Neural cell (in vitro differentiated cells): Measurements from ENCODE around the gene CRTC3. TPM values are rescaled to one million over a fixed set of nuclear protein-coding genes. Genes with fewer than 3 reads are reported as not detected.

ENCODE experiments used
- H2AFZ ChIP-seq: fragments of 200-600, 300-800 bp; sonication (generic), shearing (Covaris generic); 2 replicates; pipeline ENCODE4 v1.6.0; 2014; ENCODE audit warnings: low read depth, mild to moderate bottlenecking, antibody characterized with exemption, low read length, moderate library complexity
- H3F3A ChIP-seq: fragments of 200-600 bp; shearing (Covaris generic); 2 replicates; pipeline ENCODE4 v1.6.1; 2016; ENCODE audit warnings: mild to moderate bottlenecking, moderate library complexity, mixed read lengths, antibody characterized with exemption, low read length; ENCODE audit not compliant: insufficient read depth, poor library complexity, severe bottlenecking
- H3K27ac ChIP-seq: fragments of 200-600, 300-800 bp; sonication (generic), shearing (Covaris generic); 2 replicates; pipeline ENCODE4 v1.5.1; 2014; ENCODE audit warnings: mild to moderate bottlenecking, low read length, moderate library complexity
- H3K27me3 ChIP-seq: fragments of 300-800, 200-600 bp; sonication (generic), shearing (Covaris generic); 2 replicates; pipeline ENCODE4 v1.6.0; 2014; ENCODE audit warnings: mild to moderate bottlenecking, low read depth, low read length, moderate library complexity; ENCODE audit not compliant: insufficient read depth
- H3K36me3 ChIP-seq: fragments of 300-800, 200-600 bp; sonication (generic), shearing (Covaris generic); 2 replicates; pipeline ENCODE4 v1.5.1; 2014; ENCODE audit warnings: mild to moderate bottlenecking, antibody characterized with exemption, low read length, moderate library complexity; ENCODE audit not compliant: insufficient read depth
- H3K4me2 ChIP-seq: fragments of 300-800, 200-600 bp; sonication (generic), shearing (Covaris generic); 2 replicates; pipeline ENCODE4 v1.6.0; 2014; ENCODE audit warnings: mild to moderate bottlenecking, low read length
- H3K4me3 ChIP-seq: fragments of 300-800, 200-600 bp; sonication (generic), shearing (Covaris generic); 2 replicates; pipeline ENCODE4 v1.5.1; 2014; ENCODE audit warnings: mild to moderate bottlenecking, low read length, moderate library complexity
- H3K79me2 ChIP-seq: fragments of 200-600 bp; shearing (Covaris generic); replicated peaks from 2 replicates; pipeline ENCODE4 v1.6.0; 2014; ENCODE audit warnings: mild to moderate bottlenecking, low read length, moderate library complexity; ENCODE audit not compliant: insufficient read depth
- H3K9ac ChIP-seq: fragments of 300-800, 200-600 bp; sonication (generic), shearing (Covaris generic); 2 replicates; pipeline ENCODE4 v1.6.1; 2016; ENCODE audit warnings: mild to moderate bottlenecking, low read length, mixed read lengths
- H3K9me2 ChIP-seq: fragments of 200-600 bp; shearing (Covaris generic); 2 replicates; pipeline ENCODE4 v1.6.1; 2016; ENCODE audit warnings: mild to moderate bottlenecking, low read length, mixed read lengths; ENCODE audit not compliant: insufficient read depth
- H3K9me3 ChIP-seq: fragments of 200-600, 300-800 bp; sonication (generic), shearing (Covaris generic); 2 replicates; pipeline ENCODE4 v1.6.1; 2016; ENCODE audit warnings: mild to moderate bottlenecking, mixed run types, low read length, moderate library complexity, mixed read lengths
- H4K20me1 ChIP-seq: fragments of 200-600 bp; shearing (Covaris generic); 2 replicates; pipeline ENCODE4 v1.6.1; 2016; ENCODE audit warnings: mild to moderate bottlenecking, mixed run types; ENCODE audit not compliant: insufficient read depth
- EP300 ChIP-seq: fragments of 450-650 bp; conservative IDR thresholded peaks from 2 replicates; pipeline ENCODE4 v1.6.1; 2014; ENCODE audit warnings: antibody characterized with exemption, mild to moderate bottlenecking, moderate library complexity; ENCODE audit not compliant: poor library complexity, severe bottlenecking
- EZH2 ChIP-seq: fragments of 200-600, 300-800 bp; shearing (Covaris generic), sonication (generic); IDR thresholded peaks from 2 replicates; pipeline ENCODE4 v1.6.1; 2014; ENCODE audit warnings: antibody characterized with exemption, low read length, borderline replicate concordance, mild to moderate bottlenecking; ENCODE audit not compliant: insufficient read depth, poor library complexity, severe bottlenecking
- MXI1 ChIP-seq: fragments of 450-650 bp; conservative IDR thresholded peaks from 2 replicates; pipeline ENCODE4 v1.6.1; 2014; ENCODE audit warnings: antibody characterized with exemption, mild to moderate bottlenecking; ENCODE audit not compliant: poor library complexity, severe bottlenecking
- POLR2AphosphoS5 ChIP-seq: IDR thresholded peaks from 2 replicates; pipeline ENCODE4 v1.6.1; 2012
- RAD21 ChIP-seq: fragments of 450-650 bp; conservative IDR thresholded peaks from 2 replicates; pipeline ENCODE4 v1.6.1; 2014; ENCODE audit warnings: antibody characterized with exemption, mild to moderate bottlenecking, moderate library complexity
- SMC3 ChIP-seq: fragments of 450-650 bp; conservative IDR thresholded peaks from 2 replicates; pipeline ENCODE4 v1.6.1; 2014; ENCODE audit warnings: antibody characterized with exemption, mild to moderate bottlenecking, moderate library complexity; ENCODE audit not compliant: poor library complexity
- TAF1 ChIP-seq: IDR thresholded peaks from 2 replicates; pipeline ENCODE4 v1.6.1; 2012; ENCODE audit warnings: low read depth
- polyA plus RNA-seq: library from polyadenylated mRNA; depleted of rRNA; stranded (reverse); fragments of >200 nt; gene quantifications from 2 replicates; pipeline ENCODE4 v1.2.3, GENCODE V29; 2014
- TF ChIP-seq, protein P1 (sequence below): IDR thresholded peaks from 2 replicates; pipeline ENCODE4 v1.6.1; 2012; ENCODE audit warnings: borderline replicate concordance
- TF ChIP-seq, protein P2 (sequence below): fragments of 450-650 bp; IDR thresholded peaks from 2 replicates; pipeline ENCODE4 v1.5.1; 2014; ENCODE audit warnings: antibody characterized with exemption, mild to moderate bottlenecking, moderate library complexity; ENCODE audit not compliant: poor library complexity, severe bottlenecking

The CRTC3 gene
- polyA plus RNA-seq, 1 donor from 2014 or later, result 5.5 TPM

DNA sequence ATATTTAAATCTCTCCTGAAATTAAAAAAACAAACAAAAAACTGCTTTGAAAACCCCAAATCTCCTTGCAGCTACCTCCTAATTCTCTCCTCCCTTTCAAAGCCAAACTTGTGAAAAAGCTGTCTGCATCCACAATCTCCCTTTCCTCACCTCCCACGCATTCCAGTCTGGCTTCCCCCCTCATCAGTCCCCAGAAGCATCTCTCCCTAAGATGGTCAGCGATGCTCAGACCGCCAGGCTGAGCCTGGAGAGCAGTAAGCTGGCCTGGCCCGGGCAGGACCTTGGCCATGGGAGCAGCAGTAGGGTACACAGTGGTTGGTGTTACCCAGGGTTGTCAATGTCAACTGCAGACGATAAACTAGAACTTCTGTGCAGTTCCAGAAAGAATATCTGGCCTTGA lies 154.6 kb downstream of the CRTC3 start:
- H3F3A ChIP-seq, result no peaks in the 10 kb centered on the region
- no peaks in the 10 kb centered on the region for H3K9me2 ChIP-seq
- no peaks in the 10 kb centered on the region for H3K9me3 ChIP-seq
- no peak overlapping the region for H3K4me2 ChIP-seq
- TF ChIP-seq SMC3 (no peak), MXI1 (no peak), RAD21 (no peak), EZH2 (no peak), POLR2AphosphoS5 (no peak), EP300 (no peak), TAF1 (no peak)
- TF ChIP-seq, protein P1, sequence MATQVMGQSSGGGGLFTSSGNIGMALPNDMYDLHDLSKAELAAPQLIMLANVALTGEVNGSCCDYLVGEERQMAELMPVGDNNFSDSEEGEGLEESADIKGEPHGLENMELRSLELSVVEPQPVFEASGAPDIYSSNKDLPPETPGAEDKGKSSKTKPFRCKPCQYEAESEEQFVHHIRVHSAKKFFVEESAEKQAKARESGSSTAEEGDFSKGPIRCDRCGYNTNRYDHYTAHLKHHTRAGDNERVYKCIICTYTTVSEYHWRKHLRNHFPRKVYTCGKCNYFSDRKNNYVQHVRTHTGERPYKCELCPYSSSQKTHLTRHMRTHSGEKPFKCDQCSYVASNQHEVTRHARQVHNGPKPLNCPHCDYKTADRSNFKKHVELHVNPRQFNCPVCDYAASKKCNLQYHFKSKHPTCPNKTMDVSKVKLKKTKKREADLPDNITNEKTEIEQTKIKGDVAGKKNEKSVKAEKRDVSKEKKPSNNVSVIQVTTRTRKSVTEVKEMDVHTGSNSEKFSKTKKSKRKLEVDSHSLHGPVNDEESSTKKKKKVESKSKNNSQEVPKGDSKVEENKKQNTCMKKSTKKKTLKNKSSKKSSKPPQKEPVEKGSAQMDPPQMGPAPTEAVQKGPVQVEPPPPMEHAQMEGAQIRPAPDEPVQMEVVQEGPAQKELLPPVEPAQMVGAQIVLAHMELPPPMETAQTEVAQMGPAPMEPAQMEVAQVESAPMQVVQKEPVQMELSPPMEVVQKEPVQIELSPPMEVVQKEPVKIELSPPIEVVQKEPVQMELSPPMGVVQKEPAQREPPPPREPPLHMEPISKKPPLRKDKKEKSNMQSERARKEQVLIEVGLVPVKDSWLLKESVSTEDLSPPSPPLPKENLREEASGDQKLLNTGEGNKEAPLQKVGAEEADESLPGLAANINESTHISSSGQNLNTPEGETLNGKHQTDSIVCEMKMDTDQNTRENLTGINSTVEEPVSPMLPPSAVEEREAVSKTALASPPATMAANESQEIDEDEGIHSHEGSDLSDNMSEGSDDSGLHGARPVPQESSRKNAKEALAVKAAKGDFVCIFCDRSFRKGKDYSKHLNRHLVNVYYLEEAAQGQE, result no peak
- TF ChIP-seq, protein P2, sequence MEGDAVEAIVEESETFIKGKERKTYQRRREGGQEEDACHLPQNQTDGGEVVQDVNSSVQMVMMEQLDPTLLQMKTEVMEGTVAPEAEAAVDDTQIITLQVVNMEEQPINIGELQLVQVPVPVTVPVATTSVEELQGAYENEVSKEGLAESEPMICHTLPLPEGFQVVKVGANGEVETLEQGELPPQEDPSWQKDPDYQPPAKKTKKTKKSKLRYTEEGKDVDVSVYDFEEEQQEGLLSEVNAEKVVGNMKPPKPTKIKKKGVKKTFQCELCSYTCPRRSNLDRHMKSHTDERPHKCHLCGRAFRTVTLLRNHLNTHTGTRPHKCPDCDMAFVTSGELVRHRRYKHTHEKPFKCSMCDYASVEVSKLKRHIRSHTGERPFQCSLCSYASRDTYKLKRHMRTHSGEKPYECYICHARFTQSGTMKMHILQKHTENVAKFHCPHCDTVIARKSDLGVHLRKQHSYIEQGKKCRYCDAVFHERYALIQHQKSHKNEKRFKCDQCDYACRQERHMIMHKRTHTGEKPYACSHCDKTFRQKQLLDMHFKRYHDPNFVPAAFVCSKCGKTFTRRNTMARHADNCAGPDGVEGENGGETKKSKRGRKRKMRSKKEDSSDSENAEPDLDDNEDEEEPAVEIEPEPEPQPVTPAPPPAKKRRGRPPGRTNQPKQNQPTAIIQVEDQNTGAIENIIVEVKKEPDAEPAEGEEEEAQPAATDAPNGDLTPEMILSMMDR, result no peak
- H4K20me1 ChIP-seq, result no peaks in the 10 kb centered on the region
- no peaks in the 10 kb centered on the region for H3K79me2 ChIP-seq
- no peaks in the 10 kb centered on the region for H3K36me3 ChIP-seq
- H3K4me3 ChIP-seq, result no peak overlapping the region
- H3K27me3 ChIP-seq, result no peaks in the 10 kb centered on the region
- H2AFZ ChIP-seq, result no peak overlapping the region
- no peak overlapping the region for H3K27ac ChIP-seq
- no peak overlapping the region for H3K9ac ChIP-seq

DNA sequence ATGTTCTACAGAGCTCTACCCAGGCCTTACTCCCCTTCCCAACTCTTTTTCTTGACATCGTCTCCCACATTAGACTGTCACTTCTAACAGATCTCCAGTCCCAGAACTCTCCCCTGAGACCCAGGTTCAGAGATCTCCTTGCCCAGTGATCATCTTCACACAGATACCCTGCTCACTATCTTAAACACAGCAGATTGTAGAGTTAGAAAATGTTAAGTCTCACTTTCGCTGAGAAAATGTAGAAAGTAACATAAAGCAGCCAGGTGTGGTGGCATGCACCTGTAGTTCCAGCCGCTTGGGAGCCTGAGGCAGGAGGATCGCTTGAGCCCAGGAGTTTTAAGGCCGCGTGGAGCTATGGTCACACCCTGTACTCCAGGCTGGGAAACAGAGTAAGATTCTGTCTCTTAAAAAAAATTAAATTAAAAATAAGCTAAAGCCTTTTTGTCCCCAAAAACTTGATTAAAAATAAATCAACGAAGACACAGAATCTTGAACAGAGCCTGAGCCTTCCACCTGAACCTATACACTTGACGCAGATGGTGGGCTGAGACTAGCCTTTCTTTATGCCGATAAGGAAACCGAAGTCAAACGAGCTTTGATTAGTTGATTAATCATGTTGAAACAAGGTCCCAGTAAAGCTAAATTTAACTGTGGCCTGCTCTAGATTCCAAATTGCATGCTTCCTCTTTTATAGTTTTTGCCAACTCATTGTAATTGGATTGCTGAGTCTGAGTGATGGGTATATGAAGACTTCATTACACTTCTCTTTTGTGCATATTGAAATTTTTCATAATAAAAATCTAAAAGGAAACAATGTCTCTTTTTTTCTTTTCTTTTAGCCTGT lies 156.1 kb downstream of the CRTC3 start:
- Histone ChIP-seq H3K9me2 (no peaks in the 10 kb centered on the region), H4K20me1 (no peaks in the 10 kb centered on the region), H3K4me2 (no peak overlapping the region), H3K36me3 (no peaks in the 10 kb centered on the region), H3K4me3 (no peak overlapping the region), H3K27ac (no peak overlapping the region), H3K9ac (no peak overlapping the region), H3K9me3 (no peaks in the 10 kb centered on the region), H3K27me3 (no peaks in the 10 kb centered on the region), H3F3A (no peaks in the 10 kb centered on the region), H2AFZ (no peak overlapping the region), H3K79me2 (no peaks in the 10 kb centered on the region)
- TF ChIP-seq POLR2AphosphoS5, result no peak
- TF ChIP-seq MXI1, result no peak
